ENCODE data around the gene KASH5.

DNA sequence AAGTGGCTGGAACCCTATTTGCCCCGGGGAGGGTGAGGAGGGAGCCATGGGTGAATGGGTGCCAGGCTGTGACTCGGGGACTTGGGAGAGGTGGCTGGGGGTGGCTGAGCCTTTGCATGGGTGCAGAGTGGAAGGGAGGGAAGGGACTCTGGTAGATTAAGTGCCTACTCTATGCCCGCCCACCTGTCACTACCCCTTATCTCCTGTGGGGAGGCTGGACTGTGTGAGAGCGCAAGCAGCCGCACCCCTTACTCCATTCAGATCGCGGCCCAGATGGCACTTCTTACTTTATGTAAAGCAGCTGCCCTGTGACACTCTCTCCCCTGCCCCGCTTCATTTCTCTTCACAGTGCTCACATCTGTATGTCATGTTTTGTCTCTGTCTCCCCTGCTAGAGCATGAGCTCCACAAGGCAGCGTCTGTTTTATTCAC lies 2.9 kb downstream of the KASH5 start:
- TF ChIP-seq POLR2AphosphoS5 (IDR thresholded peaks at IDR 0.05; ENCODE audit: borderline replicate concordance, low read depth, low read length) (no peak), EZH2 (IDR thresholded peaks at IDR 0.05) (no peak)

All from SK-N-MC (cell line).